K562 (cell line): ENCODE data around the gene ITGA11. TPM values are rescaled to one million over a fixed set of nuclear protein-coding genes. Genes with fewer than 3 reads are reported as not detected.

Experiments used
- ATAC-seq: fragments of 200-7000 bp; cut with Tn5 transposase; 3 replicates; pipeline ENCODE4 v1.9.1; 2020; ENCODE audit warnings: moderate library complexity
- BruUV-seq: library from RNA; stranded (reverse); fragments of 400-500 nt; replicated peaks from 2 replicates; lab custom pipeline; 2021; lab: Mats Ljungman, UMichigan
- CTCF ChIA-PET: fragments of 300-600 bp; formaldehyde crosslinking; extraction: SDS; loops from one replicate; lab custom pipeline; 2021; ENCODE audit warnings: low intra/inter-chr PET ratio; lab: Yijun Ruan, JAX
- POLR2A ChIA-PET: fragments of 300-600, 350-650 bp; sonication (Branson Sonifier 250); formaldehyde crosslinking; extraction: SDS; loops from one replicate; lab custom pipeline; 2021; ENCODE audit warnings: antibody characterized with exemption, inconsistent platforms; lab: Yijun Ruan, JAX
- DNase-seq, 4 experiments: peaks; one replicate each; pipeline versions ENCODE4 v3.0.0 to v3.0.0-alpha.2; 2011 to 2018; ENCODE audit warnings: low spot score in 3 of 4, mixed read lengths in 3 of 4; ENCODE audit errors: extremely low read depth in 1 of 4
- FAIRE-seq: peaks from 2 replicates; lab custom pipeline; 2011; peaks lifted over from hg19 to GRCh38; lab: Jason Lieb, UNC
- H2AFZ ChIP-seq: 2 replicates; pipeline ENCODE4 v1.6.0; 2011; ENCODE audit warnings: low read depth, low read length, control low read depth, inconsistent platforms
- H3K27ac ChIP-seq: fragments of 200-600 bp; 3 replicates; pipeline ENCODE4 v1.8.0; 2011; ENCODE audit warnings: low read depth, mild to moderate bottlenecking, control low read depth, inconsistent platforms, low read length, moderate library complexity, mixed read lengths; ENCODE audit errors: extremely low read depth
- H3K27me3 ChIP-seq, 2 experiments: fragments of 300-600 bp in 1 of 2; 2 replicates in 1 of 2; 3 replicates in 1 of 2; pipeline versions ENCODE4 v1.6.0 to v1.8.0; 2011; ENCODE audit warnings: inconsistent platforms in 2 of 2, low read length in 2 of 2, mild to moderate bottlenecking in 1 of 2, mixed read lengths in 1 of 2, moderate library complexity in 1 of 2; ENCODE audit not compliant: control insufficient read depth in 2 of 2, insufficient read depth in 2 of 2
- H3K36me3 ChIP-seq: fragments of 300-600 bp; 3 replicates; pipeline ENCODE4 v1.8.0; 2011; ENCODE audit warnings: mild to moderate bottlenecking, low read length, inconsistent platforms; ENCODE audit not compliant: control insufficient read depth, insufficient read depth
- H3K4me1 ChIP-seq, 2 experiments: fragments of 200-600 bp in 1 of 2; replicated peaks in 1 of 2; 2 replicates in 1 of 2; 3 replicates in 1 of 2; pipeline versions ENCODE4 v1.5.1 to v1.8.0; 2011; ENCODE audit warnings: inconsistent platforms in 2 of 2, low read length in 2 of 2, mild to moderate bottlenecking in 1 of 2, mixed read lengths in 1 of 2, moderate library complexity in 1 of 2; ENCODE audit not compliant: control insufficient read depth in 2 of 2, insufficient read depth in 2 of 2
- H3K4me2 ChIP-seq: 2 replicates; pipeline ENCODE4 v1.6.1; 2011; ENCODE audit warnings: low read length, control low read depth, inconsistent platforms, mixed read lengths; ENCODE audit not compliant: insufficient read depth
- H3K4me3 ChIP-seq: fragments of 200-600 bp; sonication (generic), shearing (Covaris generic); 2 replicates; pipeline ENCODE4 v1.5.1; 2016; ENCODE audit warnings: control low read depth, inconsistent platforms
- H3K79me2 ChIP-seq: fragments of 200-600 bp; 3 replicates; pipeline ENCODE4 v1.8.0; 2011; ENCODE audit warnings: low read length, inconsistent platforms; ENCODE audit not compliant: control insufficient read depth, insufficient read depth
- H3K9ac ChIP-seq, 2 experiments: 2 replicates each; pipeline versions ENCODE4 v1.6.0 to v1.6.1; 2011; ENCODE audit warnings: low read depth in 2 of 2, low read length in 2 of 2, control low read depth in 1 of 2, inconsistent platforms in 1 of 2, mild to moderate bottlenecking in 1 of 2, mixed read lengths in 1 of 2; ENCODE audit not compliant: insufficient read depth in 1 of 2
- H3K9me1 ChIP-seq: one replicate; pipeline ENCODE4 v1.6.0; 2011; ENCODE audit warnings: inconsistent platforms, mild to moderate bottlenecking, low read length, moderate library complexity; ENCODE audit not compliant: control insufficient read depth, insufficient read depth
- H3K9me3 ChIP-seq: replicated peaks from 2 replicates; pipeline ENCODE4 v1.5.1; 2011; ENCODE audit warnings: low read depth, low read length, inconsistent platforms; ENCODE audit not compliant: control insufficient read depth, insufficient read depth
- H4K20me1 ChIP-seq: replicated peaks from 2 replicates; pipeline ENCODE4 v1.6.1; 2011; ENCODE audit warnings: low read length, inconsistent platforms, mixed read lengths; ENCODE audit not compliant: control insufficient read depth, insufficient read depth
- CBX3 ChIP-seq, 2 experiments: IDR thresholded peaks; 1 replicate in 1 of 2; 2 replicates in 1 of 2; pipeline ENCODE4 v1.6.1; 2012; ENCODE audit warnings: inconsistent platforms in 2 of 2, low read length in 2 of 2, borderline replicate concordance in 1 of 2, control low read depth in 1 of 2
- CHAMP1 ChIP-seq: fragments of 450-650 bp; IDR thresholded peaks from 2 replicates; pipeline ENCODE4 v1.6.1; 2016; ENCODE audit warnings: mild to moderate bottlenecking
- ETV1 ChIP-seq: fragments of 450-650 bp; conservative IDR thresholded peaks from 2 replicates; pipeline ENCODE4 v1.6.1; 2016; ENCODE audit warnings: missing genetic modification characterization, control low read depth, low read depth, missing compliant biosample characterization
- HNRNPUL1 ChIP-seq: fragments of 200-400 bp; formaldehyde crosslinking; IDR thresholded peaks from 2 replicates; pipeline ENCODE4 v1.6.1; 2017; ENCODE audit warnings: low read length
- PBX2 ChIP-seq, 2 experiments: IDR thresholded peaks in 1 of 2; conservative IDR thresholded peaks in 1 of 2; 2 replicates each; pipeline ENCODE4 v1.6.1; 2016; ENCODE audit warnings: low read depth in 2 of 2, mild to moderate bottlenecking in 1 of 2, missing compliant biosample characterization in 1 of 2, missing genetic modification characterization in 1 of 2, moderate library complexity in 1 of 2
- POLR3A ChIP-seq: IDR thresholded peaks from 2 replicates; pipeline ENCODE4 v1.6.1; 2011; ENCODE audit warnings: borderline replicate concordance, mild to moderate bottlenecking, moderate library complexity; ENCODE audit not compliant: insufficient read length, insufficient read depth; ENCODE audit errors: extremely low read depth
- SMAD4 ChIP-seq: fragments of 250-450 bp; sonication (Bioruptor Pico); conservative IDR thresholded peaks from 2 replicates; pipeline ENCODE4 v1.8.0; 2021; ENCODE audit warnings: inconsistent platforms, mild to moderate bottlenecking, moderate library complexity
- SMARCB1 ChIP-seq: IDR thresholded peaks from 2 replicates; pipeline ENCODE4 v1.6.1; 2011; ENCODE audit warnings: improper control_type of control experiment, low read depth; ENCODE audit not compliant: insufficient read length
- XRCC4 ChIP-seq: IDR thresholded peaks from one replicate; pipeline ENCODE4 v1.6.1; 2011; ENCODE audit not compliant: insufficient read depth, insufficient read length; ENCODE audit errors: extremely low read depth
- YY1 ChIP-seq, 3 experiments: IDR thresholded peaks; 2 replicates each; pipeline ENCODE4 v1.6.1; 2011; ENCODE audit warnings: low read length in 2 of 3, mild to moderate bottlenecking in 2 of 3, moderate library complexity in 2 of 3, borderline replicate concordance in 1 of 3, control low read depth in 1 of 3, low read depth in 1 of 3; ENCODE audit not compliant: insufficient read depth in 3 of 3, insufficient replicate concordance in 2 of 3, control insufficient read depth in 1 of 3, insufficient read length in 1 of 3; ENCODE audit errors: extremely low read depth in 1 of 3
- ZBTB2 ChIP-seq: fragments of 450-650 bp; IDR thresholded peaks from 2 replicates; pipeline ENCODE4 v1.6.1; 2016; ENCODE audit warnings: antibody characterized with exemption
- ZNF121 ChIP-seq: sonication (generic); formaldehyde crosslinking; conservative IDR thresholded peaks from 2 replicates; pipeline ENCODE4 v1.8.0; 2022; ENCODE audit warnings: missing genetic modification reagents
- WGBS: fragments of 100-300 bp; shearing (Covaris generic); methylation state at CpG from one replicate; pipeline ENCODE4 v1.1.6; 2016; ENCODE audit warnings: low coverage, mixed read lengths; ENCODE audit not compliant: insufficient coverage; ENCODE audit errors: missing lambda C conversion rate; 5-methylcytosine and 5-hydroxymethylcytosine counted together
- in situ Hi-C: fragments of 300-500 bp; cut with MboI; formaldehyde crosslinking; loops from 4 replicates; pipeline ENCODE4 v1.15.0; 2018; ENCODE audit warnings: inconsistent platforms, mixed read lengths
- intact Hi-C: fragments of 100-400 bp; cut with micrococcal nuclease; formaldehyde crosslinking; loops from 2 replicates; pipeline ENCODE4 v1.14.2; 2022
- polyA plus RNA-seq, 8 experiments: library from polyadenylated mRNA; depleted of rRNA in 4 of 8; stranded (reverse) in 5 of 8; unstranded in 3 of 8; fragments of >200 nt; fragmentation: Nextera tagmentation in 2 of 8; fragmentation: Illumina TruSeq in 1 of 8; extraction: Ambion mirVana in 2 of 8; extraction: Trizol in 1 of 8; gene quantifications; 2 replicates each; pipeline versions ENCODE4 v1.2.1 to v1.2.3, GENCODE V29; 2011 to 2014; ENCODE audit warnings: inconsistent platforms in 1 of 8, missing spikeins in 1 of 8
- total RNA-seq, 7 experiments: library from RNA; depleted of rRNA in 6 of 7; stranded (reverse); fragments of >200 nt in 6 of 7; fragmentation: Illumina TruSeq in 2 of 7; extraction: Trizol in 2 of 7; gene quantifications; 2 replicates each; pipeline versions ENCODE4 v1.2.1 to v1.2.3, GENCODE V29; 2011 to 2021; ENCODE audit warnings: low replicate concordance in 1 of 7

The ITGA11 gene
- total and polyA plus RNA-seq, 9 of the 15 experiments (the other 6 are each of a cell fraction or from before 2014, with no cell fraction given) = 0.01 TPM; not detected in 8

GRCh38 chr15:68368731-68369435 is 63.1 kb downstream of the ITGA11 start:
- Histone ChIP-seq H3K9ac (no peak overlapping the region), H3K36me3 (no peaks in the 10 kb centered on the region), H2AFZ (no peak overlapping the region), H3K4me3 (no peak overlapping the region), H3K79me2 (no peaks in the 10 kb centered on the region), H3K27ac (no peak overlapping the region), H3K9me3 (no peaks in the 10 kb centered on the region), H3K4me2 (no peak overlapping the region), H4K20me1 (no peaks in the 10 kb centered on the region), H3K4me1 (peaks cover 0 to 4% of the 10 kb centered on the region in 2 experiments; a peak in 1 of 5 replicates), H3K27me3 (peaks cover 22 to 57% of the 10 kb centered on the region in 2 experiments; a peak in 4 of 5 replicates), H3K9me1 (no peaks in the 10 kb centered on the region)
- WGBS = 3% methylated on average over 8 of the region's 9 CpGs
- in situ Hi-C loops = no loop called here
- ChIA-PET POLR2A (interaction anchor here (1.0 kb wide), 1 partner anchor 7 kb away, joined by 3 read pairs; no protein-coding TSS in a partner anchor), CTCF (no interaction called here)
- BruUV-seq = no TSS peak
- intact Hi-C loops = no loop called here
- DNase-seq = no peak
- TF ChIP-seq HNRNPUL1 (no peak), YY1 (IDR thresholded peaks at IDR 0.05; ENCODE audit: borderline replicate concordance in 1 of 3, control insufficient read depth in 1 of 3, extremely low read depth in 1 of 3, insufficient read depth in 3 of 3, insufficient read length in 1 of 3, insufficient replicate concordance in 2 of 3, low read depth in 1 of 3, low read length in 2 of 3) (no peak), ZBTB2 (no peak), POLR3A (no peak), ZNF121 (CRISPR knock-in tag) (no peak), CHAMP1 (no peak), ETV1 (no peak), XRCC4 (no peak), SMARCB1 (no peak), SMAD4 (no peak), CBX3 (IDR thresholded peaks at IDR 0.05; ENCODE audit: borderline replicate concordance in 1 of 2, low read length in 2 of 2) (no peak), PBX2 (CRISPR knock-in tag; IDR thresholded peaks at IDR 0.05; ENCODE audit: low read depth) (no peak), PBX2 (tag; conservative IDR thresholded peaks at IDR 0.05; ENCODE audit: low read depth) (no peak)
- FAIRE-seq = no peak
- no peak for ATAC-seq
